ENCODE measurements around the gene ADGRA1. TPM values are rescaled to one million over a fixed set of nuclear protein-coding genes. Genes with fewer than 3 reads are reported as not detected.

The ADGRA1 gene
- total RNA-seq, 1 donor from 2014 or later = 0.83 TPM

GRCh38 chr10:133056001-133056400, 31.7 kb upstream of the ADGRA1 start:
- DNase-seq (ENCODE audit: low spot score) = no peak
- ATAC-seq = no peak

- ATAC-seq (no peak), DNase-seq (ENCODE audit: low spot score) (no peak)
These were observed 31.0 kb upstream of the ADGRA1 start for GRCh38 chr10:133056651-133057178.

GRCh38 chr10:133058331-133059092, 29.2 kb upstream of the ADGRA1 start:
- DNase-seq (ENCODE audit: low spot score) = no peak

DNA sequence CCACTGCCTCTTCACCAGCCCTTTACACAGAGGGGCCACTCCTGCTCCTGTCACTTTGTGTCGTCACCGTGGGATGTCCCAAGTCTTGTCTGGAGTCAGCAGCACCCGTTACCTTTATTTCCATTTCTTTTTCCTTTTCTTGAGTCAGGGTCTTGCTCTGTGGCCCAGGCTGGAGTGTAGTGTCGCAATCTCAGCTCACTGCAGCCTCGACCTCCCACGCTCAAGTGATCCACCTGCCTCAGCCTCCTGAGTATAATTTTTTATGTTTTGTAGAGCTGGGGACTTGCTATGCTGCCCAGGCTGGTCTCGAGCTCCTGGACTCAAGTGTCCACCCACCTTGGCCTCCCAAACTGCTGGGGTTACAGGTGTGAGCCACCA, 28.6 kb upstream of the ADGRA1 start:
- DNase-seq (ENCODE audit: low spot score) (no peak), ATAC-seq (no peak)

More at GRCh38 chr10:133058331-133059092, 29.2 kb upstream of the ADGRA1 start:
- ATAC-seq = no peak

DNA sequence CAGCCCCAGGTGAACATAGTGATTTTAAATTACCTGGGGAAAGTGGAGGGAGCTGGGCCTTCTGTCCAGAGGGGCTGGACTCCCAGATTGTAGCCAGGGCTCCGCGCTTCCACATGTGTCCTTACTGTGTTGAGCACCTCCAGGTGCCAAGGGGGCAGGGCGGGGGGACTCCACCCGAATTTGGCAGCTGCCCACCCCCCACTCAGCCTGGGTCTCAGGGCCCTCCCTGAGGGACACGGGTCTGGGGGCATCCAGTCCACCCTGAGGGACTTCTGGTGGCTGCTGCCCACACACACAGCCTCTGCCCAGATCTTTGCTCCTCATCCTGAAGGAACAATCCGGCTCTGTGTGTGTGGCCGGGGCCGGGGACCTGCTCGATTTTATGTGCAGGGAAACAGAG, 28.2 kb upstream of the ADGRA1 start:
- ATAC-seq = no peak
- no peak for DNase-seq (ENCODE audit: low spot score)

DNA sequence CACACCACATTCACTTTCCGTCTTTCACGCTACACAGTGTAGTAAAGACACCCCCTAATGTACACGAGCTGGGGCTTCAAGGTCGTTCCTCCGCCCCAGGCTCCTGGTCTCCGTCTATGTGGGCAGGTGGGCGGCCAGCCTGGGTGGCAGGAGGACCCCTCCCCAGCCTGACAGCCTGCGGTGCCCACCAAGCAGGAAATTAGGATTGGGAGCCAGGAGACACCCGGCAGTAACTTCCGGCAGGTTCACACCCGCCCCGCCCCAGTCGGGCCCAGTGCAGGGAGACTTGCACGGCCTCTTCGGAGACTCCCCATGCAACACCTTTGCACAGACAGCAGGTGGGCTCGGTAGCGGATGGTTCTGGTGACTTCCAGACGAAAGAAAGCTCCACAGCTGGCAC, 27.7 kb upstream of the ADGRA1 start:
- DNase-seq (ENCODE audit: low spot score) = no peak
- no peak for ATAC-seq

GRCh38 chr10:133060466-133060865, 27.3 kb upstream of the ADGRA1 start:
- ATAC-seq (no peak), DNase-seq (ENCODE audit: low spot score) (no peak)

DNA sequence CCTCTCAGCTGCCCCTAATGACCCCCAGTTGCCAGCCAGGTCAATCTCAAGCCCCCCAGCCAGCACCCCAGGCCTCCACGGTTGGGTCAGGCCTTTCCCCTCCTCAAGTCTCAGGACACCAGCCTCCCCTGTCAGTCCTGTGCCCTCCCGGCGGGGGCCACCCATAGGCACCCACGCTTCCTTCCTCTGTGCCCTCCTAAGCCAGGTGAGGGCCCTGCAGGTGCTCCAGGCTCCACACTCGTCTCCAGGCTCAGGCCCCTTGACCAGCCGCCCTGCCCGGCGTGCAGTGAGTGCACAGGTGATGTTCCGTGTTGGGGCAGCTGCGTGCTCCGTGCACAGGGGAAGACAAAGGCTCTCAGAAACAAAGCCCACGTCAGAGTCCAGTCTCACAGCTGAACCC, 26.8 kb upstream of the ADGRA1 start:
- no peak for ATAC-seq

DNA sequence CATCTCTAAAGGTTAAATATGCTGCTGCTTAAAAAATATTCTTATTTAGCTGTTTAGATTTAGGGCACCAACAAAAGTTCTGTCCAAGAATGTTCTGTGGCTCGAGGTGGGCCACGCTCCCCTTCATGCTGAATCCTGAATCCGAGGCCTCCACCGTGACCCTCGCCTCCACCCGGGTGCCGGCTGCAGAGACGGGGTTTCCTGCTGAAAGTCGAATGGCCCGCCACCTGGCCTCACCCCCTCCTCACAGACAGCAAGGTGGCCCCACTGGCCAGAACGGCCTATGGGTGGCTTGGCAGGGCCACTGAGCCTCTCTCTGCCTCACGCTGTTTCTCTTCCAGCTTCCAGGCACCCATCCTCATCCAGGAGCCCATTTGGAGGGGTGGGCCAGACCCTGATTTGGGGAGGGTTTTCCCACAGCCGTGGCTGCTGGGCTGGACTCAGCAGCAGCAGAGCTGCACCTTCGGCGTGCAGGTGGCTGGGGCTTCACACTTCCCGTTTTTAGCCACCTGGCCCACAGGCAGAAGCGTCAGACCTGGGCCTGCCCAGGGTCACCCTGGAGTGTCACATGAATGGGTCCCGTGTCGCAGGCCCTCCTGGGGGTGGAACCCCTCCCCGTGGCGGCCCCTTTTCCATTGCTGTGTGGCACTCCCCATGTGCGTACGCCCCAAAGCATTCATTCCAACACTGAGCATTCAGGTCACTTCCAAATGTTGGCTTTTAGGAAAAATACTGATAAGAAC, 26.3 kb upstream of the ADGRA1 start:
- ATAC-seq = no peak

More for the DNA sequence above, 26.8 kb upstream of the ADGRA1 start:
- no peak for DNase-seq (ENCODE audit: low spot score)

DNA sequence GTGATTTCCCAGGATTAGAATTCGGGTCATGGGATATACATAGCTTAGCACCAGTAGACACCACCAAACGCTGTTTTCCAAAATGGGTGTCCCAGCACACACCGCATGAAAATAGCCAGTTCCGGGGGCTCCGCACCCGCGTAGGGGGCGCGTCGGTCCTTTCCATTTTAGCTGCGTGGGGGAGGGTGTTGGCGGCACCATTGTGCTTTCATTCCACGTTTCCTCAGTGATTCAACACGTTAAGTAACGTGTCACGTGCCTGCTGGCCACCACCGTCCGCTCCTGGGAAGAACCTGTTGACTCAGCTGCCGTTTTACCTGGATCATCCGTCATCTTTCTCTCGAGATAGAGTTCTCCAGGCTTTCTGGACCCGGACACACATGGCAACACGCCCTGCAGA, 25.6 kb upstream of the ADGRA1 start:
- DNase-seq (ENCODE audit: low spot score) = no peak
- ATAC-seq = no peak

More for the DNA sequence above, 26.3 kb upstream of the ADGRA1 start:
- DNase-seq (ENCODE audit: low spot score) = no peak

GRCh38 chr10:133062635-133063034, 25.1 kb upstream of the ADGRA1 start:
- DNase-seq (ENCODE audit: low spot score) (no peak), ATAC-seq (peak; percentile 58)

DNA sequence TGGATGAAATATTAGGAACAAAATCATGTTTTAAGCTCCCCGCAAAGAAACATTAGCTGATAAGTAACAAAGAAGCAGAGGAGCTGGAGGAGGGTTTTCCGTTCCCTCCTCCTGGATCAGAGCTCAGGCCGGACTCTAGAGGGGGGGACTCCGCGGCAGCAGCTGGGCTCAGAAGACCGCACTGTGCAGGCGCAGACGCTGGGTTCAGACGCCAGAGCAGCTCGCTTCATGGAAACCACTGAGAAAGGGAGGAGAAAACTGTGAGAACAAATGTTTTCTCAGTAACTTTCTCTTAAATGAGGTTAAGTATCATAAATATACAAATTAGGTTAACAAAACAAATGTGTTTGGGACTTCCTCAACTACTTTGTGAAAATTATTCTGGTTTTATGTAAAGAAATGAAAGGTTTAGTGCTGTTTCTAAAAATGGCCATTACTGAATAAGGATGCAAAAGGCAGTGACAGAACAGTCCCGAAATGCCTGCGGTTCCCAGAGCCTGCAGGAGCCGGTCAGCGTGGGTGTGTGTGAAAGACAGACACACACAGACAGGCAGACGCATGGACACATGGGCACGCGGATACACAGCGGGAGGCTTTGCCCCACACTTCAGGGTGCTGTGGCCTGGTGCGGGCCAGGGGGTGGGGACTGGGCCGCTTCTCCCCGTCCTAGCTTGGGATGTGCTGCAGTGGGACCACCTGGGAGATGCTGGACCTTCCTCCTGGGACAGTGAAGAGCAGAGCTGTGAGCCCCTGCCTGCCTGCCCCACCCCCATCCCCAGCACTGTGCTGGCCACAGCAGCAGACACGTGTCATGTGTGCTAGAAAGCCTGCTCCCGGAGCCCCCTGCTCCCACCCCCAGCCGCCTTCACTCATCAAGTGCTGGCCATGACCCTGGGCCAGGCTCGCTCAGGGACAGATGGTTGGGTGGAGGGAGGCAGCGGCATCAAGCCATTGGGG, 20.3 kb upstream of the ADGRA1 start:
- DNase-seq (ENCODE audit: low spot score) (no peak), ATAC-seq (no peak)

DNA sequence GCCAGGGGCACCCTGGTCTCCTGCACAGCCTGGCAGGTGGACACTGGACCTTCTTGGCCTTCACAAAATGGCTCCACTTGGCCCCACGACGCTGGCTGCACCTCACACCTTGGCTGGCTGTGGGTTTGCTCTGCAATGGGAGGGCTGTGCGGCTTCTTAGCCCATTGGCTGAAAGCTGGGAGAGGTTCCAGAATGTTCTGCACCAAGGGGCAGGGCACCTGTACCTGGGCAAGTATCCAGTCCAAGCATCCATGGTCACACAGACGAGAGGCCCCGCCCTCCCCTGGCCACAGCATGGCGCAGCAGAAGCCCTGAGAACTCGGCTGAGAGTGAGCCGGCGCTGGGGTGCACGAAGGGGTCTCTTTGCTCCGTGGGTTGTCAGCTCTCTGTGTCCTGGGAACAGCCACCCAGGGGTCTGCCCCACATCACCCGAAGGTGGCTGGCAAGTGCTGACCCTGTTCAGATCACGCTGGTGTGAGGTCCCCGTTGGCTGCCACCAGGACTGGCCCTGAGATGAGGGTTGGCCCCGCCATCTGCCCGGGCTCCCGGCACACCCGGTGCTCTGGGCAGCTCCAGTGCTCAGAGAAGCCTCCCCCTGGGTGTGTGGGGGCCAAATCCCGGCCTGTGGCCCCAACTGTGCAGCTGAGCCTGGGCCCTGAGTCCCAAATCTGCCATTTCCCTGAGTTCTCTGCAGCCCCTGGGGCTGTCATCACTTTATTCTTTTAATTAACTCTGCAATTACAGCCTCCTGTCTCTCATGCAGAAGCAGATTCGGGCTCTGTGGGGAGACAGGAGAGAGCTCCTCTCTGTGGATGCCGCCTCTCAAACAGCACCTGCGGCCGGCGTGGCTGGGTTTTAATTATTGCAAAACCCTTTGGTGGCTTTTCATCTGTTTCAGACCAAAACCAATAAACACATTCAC, 19.4 kb upstream of the ADGRA1 start:
- DNase-seq (ENCODE audit: low spot score) (no peak), ATAC-seq (no peak)

- ATAC-seq (peak; percentile 29), DNase-seq (ENCODE audit: low spot score) (no peak)
These were observed 18.6 kb upstream of the ADGRA1 start for GRCh38 chr10:133069033-133069525.

GRCh38 chr10:133070405-133070804, 17.3 kb upstream of the ADGRA1 start:
- no peak for DNase-seq (ENCODE audit: low spot score)
- ATAC-seq = no peak

DNA sequence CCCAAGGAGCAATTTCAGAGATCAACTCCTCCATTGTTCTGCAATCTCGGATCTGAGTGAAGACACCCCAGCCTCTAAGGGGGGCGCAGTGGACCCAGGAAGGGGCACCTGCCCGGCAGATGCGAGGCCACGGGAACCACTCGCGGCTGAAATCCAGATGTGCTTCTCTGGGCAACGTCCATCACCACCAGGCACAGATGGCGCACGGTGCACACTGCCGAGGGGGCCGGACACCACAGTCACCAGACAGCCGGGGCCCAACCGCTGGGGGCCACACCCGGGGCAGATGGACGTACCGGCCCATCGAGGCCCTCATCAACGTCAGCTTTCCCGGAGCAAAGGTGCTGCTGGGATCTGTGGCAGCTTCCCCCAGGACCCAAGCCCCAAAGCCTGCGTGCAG, 16.9 kb upstream of the ADGRA1 start:
- DNase-seq (ENCODE audit: low spot score) = no peak
- ATAC-seq = no peak

GRCh38 chr10:133071733-133072132, 16.0 kb upstream of the ADGRA1 start:
- no peak for ATAC-seq

DNA sequence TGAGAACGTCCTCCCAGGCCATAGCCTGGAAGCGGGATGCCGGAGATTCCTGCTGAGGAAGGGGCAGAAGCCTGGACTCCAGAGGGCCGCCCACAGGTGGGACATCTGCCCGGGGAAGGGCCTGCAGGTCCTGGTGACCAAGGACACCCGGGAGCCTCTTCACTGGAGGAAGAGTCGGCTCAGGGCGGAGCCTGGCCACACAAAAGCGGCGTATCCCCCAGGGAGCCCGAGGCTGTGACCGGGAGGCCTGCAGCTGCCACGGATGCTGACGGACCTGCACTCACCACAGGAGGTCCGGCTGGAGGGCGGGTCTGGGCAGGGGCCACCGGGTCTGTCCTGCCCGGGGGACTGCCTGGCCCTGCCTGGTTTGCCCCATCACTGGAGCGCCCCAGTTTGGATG, 15.5 kb upstream of the ADGRA1 start:
- DNase-seq (ENCODE audit: low spot score) (no peak), ATAC-seq (no peak)

More at GRCh38 chr10:133071733-133072132, 16.0 kb upstream of the ADGRA1 start:
- no peak for DNase-seq (ENCODE audit: low spot score)

DNA sequence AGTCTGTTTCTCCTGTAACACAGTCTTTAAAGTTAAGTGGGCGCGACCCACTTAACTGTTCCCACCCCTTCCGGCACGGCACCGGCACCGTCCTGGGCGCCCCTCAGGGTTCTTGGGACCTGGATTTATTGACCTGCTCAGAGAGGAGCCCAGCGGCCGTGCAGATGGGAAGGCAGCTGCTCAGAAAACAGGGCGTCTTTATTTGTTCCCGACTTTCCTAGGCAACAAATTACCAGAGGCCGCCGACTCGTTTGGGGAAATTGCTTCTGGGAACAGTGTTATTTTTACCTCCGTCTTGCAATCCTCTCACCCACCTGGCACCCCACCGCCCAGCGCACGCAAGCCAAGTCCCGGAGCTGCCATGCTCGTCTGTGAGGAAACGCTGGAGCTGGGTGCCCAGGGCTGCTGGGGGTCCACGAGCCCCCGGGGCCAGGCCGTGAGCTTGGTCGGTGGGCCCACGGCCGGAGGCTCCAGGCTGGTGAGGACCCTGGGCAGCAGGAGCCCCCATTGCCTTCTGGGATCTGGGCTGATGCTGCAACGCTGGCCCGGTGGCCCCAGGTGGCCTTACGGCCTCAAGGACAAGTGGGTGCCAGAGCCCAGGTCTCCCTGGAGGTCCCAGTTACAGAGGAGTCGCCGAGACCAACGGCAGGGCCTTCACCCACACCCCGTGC, 14.9 kb upstream of the ADGRA1 start:
- DNase-seq (ENCODE audit: low spot score) (no peak), ATAC-seq (no peak)
